NCI-H82 (cell line): ENCODE data around the gene IL10RA.

ENCODE experiments used
- DNase-seq: peaks from one replicate; lab custom pipeline; 2025; lab: John Stamatoyannopoulos, UW

The IL10RA gene

GRCh38 chr11:118046964-118047700, 60.9 kb downstream of the IL10RA start:
- no peak for DNase-seq

DNA sequence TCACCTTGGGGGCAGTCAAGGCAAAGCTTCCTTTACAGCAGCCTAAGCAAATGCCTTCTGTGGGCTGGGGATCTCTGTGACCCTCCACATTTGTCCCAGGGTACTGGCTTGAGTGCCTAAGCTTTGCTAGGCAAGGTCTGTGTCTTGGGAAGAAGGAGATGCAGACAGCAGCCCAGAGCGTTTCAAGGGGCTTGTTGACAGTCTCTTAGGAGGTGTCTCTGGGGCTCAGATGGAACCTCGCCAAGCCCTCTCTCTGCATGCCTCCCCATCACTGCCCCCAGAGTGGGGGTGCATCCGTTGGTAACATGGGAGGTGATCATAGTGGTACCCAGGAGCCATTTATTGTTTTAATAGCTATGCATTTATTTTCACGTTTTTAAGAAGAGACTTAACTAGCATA, 61.6 kb downstream of the IL10RA start:
- DNase-seq, result no peak

DNA sequence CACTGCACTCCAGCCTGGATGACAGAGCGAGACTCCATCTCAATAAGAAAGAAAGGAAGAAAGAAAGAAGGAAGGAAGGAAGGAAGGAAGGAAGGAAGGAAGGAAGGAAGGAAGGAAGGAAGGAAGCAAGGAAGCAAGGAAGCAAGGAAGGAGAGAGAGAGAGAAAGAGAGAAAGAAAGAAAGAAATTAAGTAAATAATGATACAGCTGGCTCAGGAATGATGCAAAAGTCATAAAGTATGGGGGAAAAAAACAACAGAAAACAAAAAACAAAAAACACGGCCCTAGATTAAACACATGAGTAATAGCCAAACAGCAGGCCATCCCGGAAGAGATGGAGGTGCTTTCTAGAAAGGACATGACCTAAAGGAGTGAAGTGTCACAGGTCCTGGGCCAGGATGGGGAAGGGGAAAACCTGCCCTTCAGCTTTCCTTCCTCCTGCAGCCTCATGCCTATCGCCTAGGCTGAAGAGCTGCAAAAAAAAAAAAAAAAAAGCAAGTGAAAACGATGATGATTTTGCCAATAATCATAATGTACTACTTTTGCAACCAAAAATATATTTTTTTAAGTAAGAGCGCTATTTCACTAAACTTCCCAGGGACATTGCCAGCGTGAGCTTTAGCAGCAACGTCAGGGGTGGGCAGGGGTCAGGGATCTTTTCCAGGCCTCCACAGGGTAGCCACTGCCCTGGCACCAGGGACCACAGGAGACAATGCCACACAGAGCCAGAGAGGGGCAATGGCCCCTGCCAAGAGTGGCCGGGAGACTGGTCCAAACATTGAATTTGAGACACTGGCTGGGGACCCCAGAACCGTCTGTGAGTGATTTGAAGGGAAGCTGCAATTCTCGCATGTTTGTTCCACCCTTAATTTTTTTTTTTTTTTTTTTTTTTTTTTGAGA, 62.5 kb downstream of the IL10RA start:
- DNase-seq, result no peak

DNA sequence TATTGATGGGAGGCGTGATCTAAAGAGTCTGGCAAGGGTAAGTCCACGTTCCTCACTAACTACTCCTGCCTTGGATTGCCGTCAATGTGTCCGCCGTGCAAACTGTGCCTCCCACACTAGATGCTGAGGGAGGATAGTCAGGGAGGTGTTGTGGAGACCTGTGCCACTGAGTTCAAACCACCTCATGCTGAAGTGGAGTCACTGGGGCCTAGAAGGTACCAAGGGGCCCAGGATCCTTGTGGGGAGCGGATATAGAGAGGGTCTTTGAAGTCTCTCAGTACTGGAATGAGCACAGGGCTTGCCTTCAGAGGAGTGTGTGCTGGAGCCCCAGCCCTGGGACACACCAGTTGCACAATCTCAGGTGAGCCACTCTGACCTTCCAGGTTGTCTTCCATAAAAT, 63.6 kb downstream of the IL10RA start:
- no peak for DNase-seq

DNA sequence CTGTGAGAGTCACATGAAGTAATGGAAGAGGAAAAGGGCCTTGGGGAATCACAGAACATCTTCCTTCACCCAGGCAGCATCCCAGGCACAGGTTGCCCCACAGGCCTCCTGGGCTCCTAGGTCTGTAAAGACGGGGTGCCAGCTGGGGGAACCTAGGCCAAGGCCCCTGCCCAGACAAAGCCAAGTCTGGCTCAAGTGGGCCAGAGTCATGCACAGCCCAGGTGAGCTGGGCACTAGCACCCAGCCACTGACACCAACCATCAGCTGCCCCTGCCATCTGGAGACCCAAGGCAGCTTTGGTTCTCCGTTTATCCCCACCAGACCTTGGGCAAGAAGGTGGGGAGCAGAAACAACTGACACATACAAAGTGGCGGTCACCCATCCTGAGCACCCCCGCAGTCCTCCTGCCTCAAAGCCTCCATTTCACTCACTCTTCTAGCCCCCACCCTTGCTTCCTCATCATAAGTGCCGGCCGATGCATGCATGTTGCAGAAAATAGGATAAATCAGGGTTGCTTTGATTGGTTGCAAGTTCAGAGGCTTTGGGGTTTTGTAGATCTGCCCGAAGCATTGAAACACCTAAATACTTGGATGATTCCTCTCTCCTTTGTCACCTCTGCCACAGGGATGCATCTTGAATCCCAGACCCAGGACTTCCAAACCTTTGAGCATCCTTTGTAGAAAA, 64.2 kb downstream of the IL10RA start:
- no peak for DNase-seq
